ENCODE measurements around the gene MYBBP1A.

MYBBP1A gene

DNA sequence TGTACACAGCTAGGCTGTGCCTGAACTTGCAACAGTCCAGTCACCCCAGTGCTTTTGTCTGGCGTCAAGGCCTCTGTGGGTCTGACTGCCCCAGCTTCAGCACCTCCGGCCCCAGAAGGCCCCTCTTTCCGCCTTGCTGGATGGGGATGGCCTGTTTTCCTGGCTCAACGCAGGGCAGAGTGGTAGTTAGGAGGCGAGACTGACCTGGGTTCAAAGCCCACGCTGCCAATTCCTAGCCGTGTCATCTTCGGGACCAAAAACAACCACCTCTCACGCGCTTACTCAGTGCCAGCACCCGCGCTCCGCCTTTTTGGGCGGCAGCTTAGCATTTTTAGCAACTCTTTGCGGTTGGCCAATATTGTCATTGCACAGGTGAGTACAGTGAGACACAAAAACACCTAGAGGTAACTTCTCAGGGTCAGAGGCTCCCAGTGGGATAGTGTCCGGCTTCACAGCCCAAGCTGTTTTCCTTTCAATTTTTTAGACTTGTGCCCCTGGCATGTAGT, 4.6 kb downstream of the MYBBP1A start:
- peaks cover 10 to 17% of the 10 kb centered on the region in 2 donors for H3K4me1 ChIP-seq (ENCODE audit: control insufficient read depth in 1 of 2, insufficient read depth in 2 of 2, low read length in 2 of 2)
- H3K9me3 ChIP-seq (ENCODE audit: control insufficient read depth in 1 of 2, low read length in 2 of 2), result no peaks in the 10 kb centered on the region
- H3K9ac ChIP-seq (ENCODE audit: low read depth in 1 of 2, low read length in 2 of 2), result no peak overlapping the region
- peaks cover 40 to 67% of the 10 kb centered on the region in 2 donors for H3K36me3 ChIP-seq (ENCODE audit: control insufficient read depth in 1 of 2, insufficient read depth in 2 of 2, low read length in 2 of 2)
- H3K27me3 ChIP-seq (ENCODE audit: control insufficient read depth in 1 of 2, insufficient read depth in 2 of 2, low read length in 2 of 2), result no peaks in the 10 kb centered on the region
- H3K27ac ChIP-seq (ENCODE audit: low read depth, low read length), result no peak overlapping the region
- H3K4me3 ChIP-seq (ENCODE audit: low read depth in 1 of 2, low read length in 2 of 2), result no peak overlapping the region

DNA sequence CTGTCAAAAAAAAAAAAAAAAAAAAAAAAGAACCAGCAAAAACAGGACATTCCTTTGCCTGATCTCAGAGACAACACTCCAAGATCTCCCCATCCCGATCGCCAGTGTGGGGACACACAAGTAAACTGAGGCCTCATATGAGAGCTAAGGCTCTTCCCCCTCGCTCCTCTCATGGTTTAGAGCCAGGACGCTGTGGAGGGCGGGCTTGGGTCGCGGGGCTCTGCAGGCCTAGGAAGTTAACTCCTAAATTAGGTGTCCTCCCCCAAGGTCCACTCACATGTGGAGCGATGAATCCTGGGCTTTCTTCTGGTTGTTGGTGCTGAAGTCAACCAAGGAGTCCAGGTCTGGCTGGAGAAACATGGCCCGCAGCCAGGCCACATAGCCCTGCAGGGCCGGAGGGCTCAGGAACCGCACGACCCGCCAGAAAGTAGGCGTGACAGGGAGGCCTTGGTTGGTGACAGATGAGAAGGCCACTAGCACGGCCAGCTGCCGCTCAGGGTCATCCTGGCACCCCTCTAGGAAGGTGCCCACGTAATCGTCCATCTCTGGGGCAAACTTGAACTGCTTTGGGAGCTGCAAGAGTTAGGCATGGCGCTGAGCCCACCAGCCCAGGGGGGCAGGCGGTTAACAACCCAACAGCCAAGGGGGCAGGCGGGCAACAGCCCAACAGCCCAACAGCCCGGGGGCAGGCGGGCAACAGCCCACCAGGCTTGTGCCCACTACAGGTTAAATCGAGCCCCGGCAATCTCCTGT, 5.2 kb downstream of the MYBBP1A start:
- Histone ChIP-seq H3K4me1 (ENCODE audit: control insufficient read depth in 1 of 2, insufficient read depth in 2 of 2, low read length in 2 of 2) (peaks cover 9 to 16% of the 10 kb centered on the region in 2 donors), H3K27ac (ENCODE audit: low read depth, low read length) (no peak overlapping the region), H3K9ac (ENCODE audit: low read depth in 1 of 2, low read length in 2 of 2) (no peak overlapping the region), H3K9me3 (ENCODE audit: control insufficient read depth in 1 of 2, low read length in 2 of 2) (no peaks in the 10 kb centered on the region), H3K36me3 (ENCODE audit: control insufficient read depth in 1 of 2, insufficient read depth in 2 of 2, low read length in 2 of 2) (peaks cover 43 to 67% of the 10 kb centered on the region in 2 donors), H3K4me3 (ENCODE audit: low read depth in 1 of 2, low read length in 2 of 2) (no peak overlapping the region), H3K27me3 (ENCODE audit: control insufficient read depth in 1 of 2, insufficient read depth in 2 of 2, low read length in 2 of 2) (no peaks in the 10 kb centered on the region)

DNA sequence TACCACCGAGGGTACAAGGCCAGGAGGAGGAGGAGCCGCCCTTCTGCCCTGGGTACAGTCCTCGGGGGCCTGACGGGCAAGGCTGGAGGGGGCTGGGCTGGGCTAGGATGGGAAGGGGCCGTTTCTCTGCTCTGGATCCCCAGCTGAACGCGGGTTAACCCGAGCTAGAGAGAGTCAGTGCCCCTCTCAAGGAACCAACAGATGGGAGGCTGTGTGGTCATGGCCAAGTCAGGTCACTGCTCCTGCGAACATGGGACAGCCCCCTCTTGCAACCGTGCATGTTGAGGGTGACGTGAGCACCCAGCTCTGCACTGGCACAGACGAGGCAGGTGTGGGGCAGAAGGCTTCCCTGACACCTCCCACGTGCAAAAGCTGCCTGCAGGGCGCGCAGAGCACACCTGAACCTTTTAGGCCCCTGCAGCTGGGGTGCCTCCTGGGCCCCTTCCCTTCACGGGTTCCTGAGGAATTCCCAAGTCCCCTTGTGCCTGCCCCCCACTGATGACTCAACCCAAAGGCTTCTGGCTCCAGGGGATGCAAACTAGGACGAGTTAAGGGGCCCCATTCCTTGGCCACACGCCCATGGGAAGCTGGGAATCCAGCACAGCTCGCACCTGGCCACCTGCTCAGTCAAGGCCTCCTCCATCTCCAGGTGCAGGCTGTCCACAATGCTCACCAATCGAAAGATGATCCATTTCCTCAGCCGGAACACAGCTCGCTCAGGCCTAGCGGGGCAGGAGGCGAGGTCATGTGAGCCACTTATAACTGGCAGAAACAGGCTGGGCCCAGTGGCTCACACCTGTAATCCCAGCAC, 6.3 kb downstream of the MYBBP1A start:
- H3K4me1 ChIP-seq (ENCODE audit: control insufficient read depth in 1 of 2, insufficient read depth in 2 of 2, low read length in 2 of 2), result peaks cover 2 to 6% of the 10 kb centered on the region in 2 donors
- H3K27me3 ChIP-seq (ENCODE audit: control insufficient read depth in 1 of 2, insufficient read depth in 2 of 2, low read length in 2 of 2), result no peaks in the 10 kb centered on the region
- H3K27ac ChIP-seq (ENCODE audit: low read depth, low read length), result no peak overlapping the region
- H3K4me3 ChIP-seq (ENCODE audit: low read depth in 1 of 2, low read length in 2 of 2), result no peak overlapping the region
- no peak overlapping the region for H3K9ac ChIP-seq (ENCODE audit: low read depth in 1 of 2, low read length in 2 of 2)
- no peaks in the 10 kb centered on the region for H3K9me3 ChIP-seq (ENCODE audit: control insufficient read depth in 1 of 2, low read length in 2 of 2)
- peaks cover 47 to 73% of the 10 kb centered on the region in 2 donors for H3K36me3 ChIP-seq (ENCODE audit: control insufficient read depth in 1 of 2, insufficient read depth in 2 of 2, low read length in 2 of 2)

DNA sequence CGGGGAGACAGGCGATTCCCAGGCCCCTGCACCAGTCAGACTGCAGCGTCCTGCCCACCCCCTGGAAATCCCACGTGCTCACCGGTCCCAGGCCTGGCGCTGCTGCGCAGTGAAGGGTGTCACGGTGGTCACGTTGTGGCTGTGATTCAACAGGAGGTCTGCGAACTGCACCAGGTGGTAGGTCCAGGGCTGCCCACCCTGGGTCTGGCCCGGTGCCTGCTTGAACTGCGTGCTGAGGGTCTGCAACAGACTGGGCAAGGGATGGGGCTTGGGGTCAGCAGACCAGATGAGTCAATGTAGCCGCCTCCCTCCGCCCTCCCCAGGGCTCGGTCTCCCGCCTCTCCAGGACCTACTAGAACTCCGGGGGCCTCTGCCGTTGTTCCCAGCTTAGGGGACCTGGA, 7.1 kb downstream of the MYBBP1A start:
- peaks cover 47 to 76% of the 10 kb centered on the region in 2 donors for H3K36me3 ChIP-seq (ENCODE audit: control insufficient read depth in 1 of 2, insufficient read depth in 2 of 2, low read length in 2 of 2)
- no peak overlapping the region for H3K9ac ChIP-seq (ENCODE audit: low read depth in 1 of 2, low read length in 2 of 2)
- H3K27ac ChIP-seq (ENCODE audit: low read depth, low read length), result no peak overlapping the region

DNA sequence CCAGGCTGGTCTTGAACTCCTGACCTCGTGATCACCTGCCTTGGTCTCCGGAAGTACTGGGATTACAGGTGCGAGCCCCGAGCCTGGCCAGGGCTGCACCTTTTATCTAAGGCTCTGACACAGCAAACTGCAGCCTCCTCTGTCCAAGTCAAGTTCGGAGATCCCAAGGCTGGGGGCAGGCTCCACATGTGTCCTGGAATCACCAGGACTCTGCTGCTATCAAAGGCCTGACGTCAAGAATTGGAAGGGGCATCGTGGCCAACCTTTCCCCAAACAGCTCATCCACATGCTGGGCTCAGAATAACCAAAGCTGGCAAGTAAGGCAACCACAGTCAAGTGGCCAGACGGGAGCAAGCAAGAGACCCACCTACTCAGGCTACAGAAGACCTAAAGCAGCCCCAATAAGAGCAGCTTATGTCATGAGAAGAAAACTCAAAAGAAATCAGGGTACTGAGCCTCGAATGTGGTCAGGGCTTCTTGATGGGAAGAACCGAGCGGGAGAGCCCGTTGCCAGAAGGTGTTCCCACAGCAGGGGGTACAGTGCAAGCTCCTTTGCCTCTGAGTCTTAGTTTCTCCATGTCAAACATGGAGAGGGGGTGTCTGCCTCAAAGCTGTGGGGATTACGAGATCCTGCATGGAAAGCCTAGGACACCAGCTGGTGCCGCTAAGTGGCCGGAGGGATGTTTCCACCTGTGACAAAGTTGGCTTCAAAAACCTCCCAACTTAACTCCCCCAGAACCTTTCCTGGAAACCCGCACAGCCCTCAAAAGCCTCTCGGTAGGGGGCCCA, 7.9 kb downstream of the MYBBP1A start:
- H3K27me3 ChIP-seq (ENCODE audit: control insufficient read depth in 1 of 2, insufficient read depth in 2 of 2, low read length in 2 of 2), result no peaks in the 10 kb centered on the region
- H3K9ac ChIP-seq (ENCODE audit: low read depth in 1 of 2, low read length in 2 of 2), result no peak overlapping the region
- H3K36me3 ChIP-seq (ENCODE audit: control insufficient read depth in 1 of 2, insufficient read depth in 2 of 2, low read length in 2 of 2), result peaks cover 47 to 78% of the 10 kb centered on the region in 2 donors
- H3K4me3 ChIP-seq (ENCODE audit: low read depth in 1 of 2, low read length in 2 of 2), result no peak overlapping the region
- no peaks in the 10 kb centered on the region for H3K9me3 ChIP-seq (ENCODE audit: control insufficient read depth in 1 of 2, low read length in 2 of 2)
- H3K4me1 ChIP-seq (ENCODE audit: control insufficient read depth in 1 of 2, insufficient read depth in 2 of 2, low read length in 2 of 2), result peaks cover 0 to 3% of the 10 kb centered on the region in 2 donors
- no peak overlapping the region for H3K27ac ChIP-seq (ENCODE audit: low read depth, low read length)

More for the DNA sequence above, 7.1 kb downstream of the MYBBP1A start:
- H3K4me1 ChIP-seq (ENCODE audit: control insufficient read depth in 1 of 2, insufficient read depth in 2 of 2, low read length in 2 of 2), result no peaks in the 10 kb centered on the region
- H3K27me3 ChIP-seq (ENCODE audit: control insufficient read depth in 1 of 2, insufficient read depth in 2 of 2, low read length in 2 of 2), result no peaks in the 10 kb centered on the region
- H3K4me3 ChIP-seq (ENCODE audit: low read depth in 1 of 2, low read length in 2 of 2), result no peak overlapping the region
- no peaks in the 10 kb centered on the region for H3K9me3 ChIP-seq (ENCODE audit: control insufficient read depth in 1 of 2, low read length in 2 of 2)

DNA sequence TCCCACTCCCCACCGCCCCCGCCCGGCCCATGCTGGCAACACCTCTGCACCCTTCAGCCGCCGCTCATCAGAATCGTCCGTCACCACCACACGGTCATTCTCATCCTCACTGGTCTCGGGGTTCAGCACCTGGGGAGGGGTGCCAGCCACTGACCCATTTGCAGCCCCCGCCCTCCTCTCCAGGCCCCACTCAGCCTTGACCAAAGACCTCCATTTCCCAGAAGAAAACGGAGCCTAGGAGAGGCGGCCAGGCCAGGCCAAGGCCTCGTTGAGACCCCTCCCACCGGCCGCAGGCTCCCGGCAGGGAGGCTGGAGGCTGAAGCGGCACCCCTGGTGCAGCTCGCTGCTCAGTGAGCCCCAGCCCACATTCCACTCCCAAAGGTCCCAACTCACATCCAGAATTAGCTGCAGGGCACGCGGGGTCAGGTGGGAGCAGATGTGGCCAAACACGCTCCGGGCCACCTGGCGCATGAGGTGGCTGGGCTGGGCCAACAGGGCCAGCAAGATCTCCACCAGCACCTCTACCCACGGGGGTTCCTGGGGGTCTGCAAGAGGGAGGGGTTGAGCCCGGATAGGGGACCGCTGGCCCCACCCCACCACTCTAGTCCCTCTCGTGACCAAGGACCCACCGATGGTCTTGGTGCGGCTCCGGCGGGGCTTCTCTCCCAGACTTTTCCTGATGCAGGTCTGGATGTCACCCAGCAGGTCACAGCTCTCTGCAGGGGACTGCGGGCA, 9.8 kb downstream of the MYBBP1A start:
- H3K27ac ChIP-seq (ENCODE audit: low read depth, low read length), result no peak overlapping the region
- H3K4me3 ChIP-seq (ENCODE audit: low read depth in 1 of 2, low read length in 2 of 2), result no peak overlapping the region

DNA sequence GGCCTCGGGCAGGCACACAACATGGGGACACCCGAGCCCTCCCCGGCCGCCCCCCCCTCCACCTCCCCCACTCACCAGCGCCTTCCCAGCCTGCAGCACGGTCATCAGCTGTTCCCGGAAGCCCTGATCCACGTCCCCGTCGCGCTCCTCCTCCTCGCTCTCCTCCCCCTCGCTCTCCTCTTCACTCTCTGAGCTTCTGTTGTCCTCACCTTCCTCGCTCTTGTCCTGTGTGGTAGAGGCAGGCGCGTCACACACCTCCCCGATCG, 10.3 kb downstream of the MYBBP1A start:
- peaks cover 9 to 26% of the 10 kb centered on the region in 2 donors for H3K4me1 ChIP-seq (ENCODE audit: control insufficient read depth in 1 of 2, insufficient read depth in 2 of 2, low read length in 2 of 2)
- H3K9me3 ChIP-seq (ENCODE audit: control insufficient read depth in 1 of 2, low read length in 2 of 2), result no peaks in the 10 kb centered on the region
- peaks cover 41 to 74% of the 10 kb centered on the region in 2 donors for H3K36me3 ChIP-seq (ENCODE audit: control insufficient read depth in 1 of 2, insufficient read depth in 2 of 2, low read length in 2 of 2)
- no peak overlapping the region for H3K9ac ChIP-seq (ENCODE audit: low read depth in 1 of 2, low read length in 2 of 2)
- no peak overlapping the region for H3K27ac ChIP-seq (ENCODE audit: low read depth, low read length)
- no peak overlapping the region for H3K4me3 ChIP-seq (ENCODE audit: low read depth in 1 of 2, low read length in 2 of 2)
- H3K27me3 ChIP-seq (ENCODE audit: control insufficient read depth in 1 of 2, insufficient read depth in 2 of 2, low read length in 2 of 2), result no peaks in the 10 kb centered on the region

More for the DNA sequence above, 9.8 kb downstream of the MYBBP1A start:
- Histone ChIP-seq H3K36me3 (ENCODE audit: control insufficient read depth in 1 of 2, insufficient read depth in 2 of 2, low read length in 2 of 2) (peaks cover 46 to 74% of the 10 kb centered on the region in 2 donors), H3K9ac (ENCODE audit: low read depth in 1 of 2, low read length in 2 of 2) (no peak overlapping the region), H3K9me3 (ENCODE audit: control insufficient read depth in 1 of 2, low read length in 2 of 2) (no peaks in the 10 kb centered on the region), H3K27me3 (ENCODE audit: control insufficient read depth in 1 of 2, insufficient read depth in 2 of 2, low read length in 2 of 2) (no peaks in the 10 kb centered on the region), H3K4me1 (ENCODE audit: control insufficient read depth in 1 of 2, insufficient read depth in 2 of 2, low read length in 2 of 2) (peaks cover 9 to 21% of the 10 kb centered on the region in 2 donors)

DNA sequence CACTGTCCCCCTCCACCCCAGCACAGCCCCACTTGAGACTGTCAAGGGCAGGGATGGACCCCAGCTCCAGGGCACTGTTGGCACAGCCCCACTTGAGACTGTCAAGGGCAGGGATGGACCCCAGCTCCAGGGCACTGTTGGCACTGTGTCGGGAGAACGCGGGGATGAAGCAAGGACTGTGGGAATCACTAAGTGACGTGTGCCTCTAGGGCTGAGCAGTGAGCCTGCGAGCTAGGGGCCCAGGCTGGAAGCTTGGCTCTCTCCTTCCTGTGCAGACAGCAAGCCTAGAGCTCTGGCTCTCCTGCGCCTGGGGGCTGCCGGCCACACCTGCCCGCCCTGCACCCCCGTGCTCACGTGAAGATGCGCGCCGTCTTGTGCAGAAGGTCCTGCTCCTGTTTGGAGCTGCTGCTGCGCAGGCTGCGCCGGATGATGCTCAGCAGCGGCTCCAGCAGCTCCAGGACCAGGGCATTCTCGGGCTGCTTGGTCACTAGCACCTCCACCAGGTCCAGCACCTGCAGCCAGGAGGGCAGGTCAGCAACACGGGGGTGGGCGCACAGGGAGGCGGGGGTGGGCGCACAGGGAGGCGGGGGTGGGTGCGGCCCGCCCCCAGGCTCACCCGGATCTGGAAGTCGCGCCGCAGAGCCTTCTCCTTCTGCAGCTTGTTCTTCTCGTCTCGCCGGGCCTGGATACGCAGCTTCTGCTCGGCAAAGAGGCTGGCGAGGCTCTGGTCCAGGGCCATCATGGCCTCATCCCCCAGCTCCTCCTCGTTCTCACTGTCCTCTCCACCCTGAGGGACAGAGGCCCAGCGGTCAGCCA, 10.8 kb downstream of the MYBBP1A start:
- Histone ChIP-seq H3K4me1 (ENCODE audit: control insufficient read depth in 1 of 2, insufficient read depth in 2 of 2, low read length in 2 of 2) (peaks cover 9 to 28% of the 10 kb centered on the region in 2 donors), H3K27ac (ENCODE audit: low read depth, low read length) (no peak overlapping the region), H3K9me3 (ENCODE audit: control insufficient read depth in 1 of 2, low read length in 2 of 2) (no peaks in the 10 kb centered on the region), H3K9ac (ENCODE audit: low read depth in 1 of 2, low read length in 2 of 2) (no peak overlapping the region), H3K4me3 (ENCODE audit: low read depth in 1 of 2, low read length in 2 of 2) (no peak overlapping the region), H3K27me3 (ENCODE audit: control insufficient read depth in 1 of 2, insufficient read depth in 2 of 2, low read length in 2 of 2) (no peaks in the 10 kb centered on the region), H3K36me3 (ENCODE audit: control insufficient read depth in 1 of 2, insufficient read depth in 2 of 2, low read length in 2 of 2) (peaks cover 40 to 74% of the 10 kb centered on the region in 2 donors)

DNA sequence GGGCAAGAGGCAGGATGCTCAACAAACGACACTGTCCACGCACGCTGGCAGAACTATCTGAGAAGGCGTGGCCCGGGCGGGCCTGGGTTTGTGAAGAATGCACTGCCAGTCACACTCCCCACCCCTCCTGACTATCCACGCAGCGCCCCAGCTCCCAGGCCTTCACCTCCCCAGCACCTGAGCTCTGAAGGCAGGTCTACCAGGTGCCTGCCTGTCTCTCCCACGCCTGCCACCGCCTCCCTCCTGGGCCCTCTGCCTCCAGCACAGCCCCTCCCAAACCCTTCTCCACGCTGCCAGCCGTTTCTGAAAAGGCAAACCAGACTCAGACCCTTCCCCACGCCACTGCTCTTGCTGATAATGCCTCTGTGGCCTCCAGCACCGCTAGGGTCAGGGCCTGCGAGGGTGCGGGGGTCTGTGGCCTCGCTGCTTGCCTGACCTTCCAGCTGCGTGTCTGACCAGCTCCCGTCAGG, 11.6 kb downstream of the MYBBP1A start:
- Histone ChIP-seq H3K4me1 (ENCODE audit: control insufficient read depth in 1 of 2, insufficient read depth in 2 of 2, low read length in 2 of 2) (peaks cover 9 to 28% of the 10 kb centered on the region in 2 donors), H3K27me3 (ENCODE audit: control insufficient read depth in 1 of 2, insufficient read depth in 2 of 2, low read length in 2 of 2) (no peaks in the 10 kb centered on the region), H3K27ac (ENCODE audit: low read depth, low read length) (no peak overlapping the region), H3K4me3 (ENCODE audit: low read depth in 1 of 2, low read length in 2 of 2) (no peak overlapping the region), H3K36me3 (ENCODE audit: control insufficient read depth in 1 of 2, insufficient read depth in 2 of 2, low read length in 2 of 2) (peaks cover 33 to 73% of the 10 kb centered on the region in 2 donors), H3K9ac (ENCODE audit: low read depth in 1 of 2, low read length in 2 of 2) (no peak overlapping the region), H3K9me3 (ENCODE audit: control insufficient read depth in 1 of 2, low read length in 2 of 2) (no peaks in the 10 kb centered on the region)
